ENCODE data around the gene CCDC80. TPM values are rescaled to one million over a fixed set of nuclear protein-coding genes. Genes with fewer than 3 reads are reported as not detected.
"Not testable (repeated sequence)": the region's sequence is repeated elsewhere in the genome, so short reads cannot be mapped to it uniquely, and the experiment has no call there.

The CCDC80 gene
- total RNA-seq, 1 donor from 2014 or later = 0.86 TPM

GRCh38 chr3:112579232-112579631 lies 61.7 kb downstream of the CCDC80 start:
- Mint-ChIP-seq H3K27me3 (ENCODE audit: unreplicated experiment) (no peaks in the 10 kb centered on the region), H3K27ac (ENCODE audit: unreplicated experiment) (no peak overlapping the region), H3K4me1 (ENCODE audit: low read depth, unreplicated experiment) (no peaks in the 10 kb centered on the region), H3K36me3 (ENCODE audit: unreplicated experiment) (no peaks in the 10 kb centered on the region), H3K9me3 (ENCODE audit: unreplicated experiment) (no peaks in the 10 kb centered on the region), H3K4me3 (ENCODE audit: unreplicated experiment) (no peak overlapping the region)
- no peak for TF ChIP-seq CTCF (IDR thresholded peaks at IDR 0.05; ENCODE audit: partially characterized antibody, unreplicated experiment)
- no peak for DNase-seq

- H3K27ac Mint-ChIP-seq (ENCODE audit: unreplicated experiment) = no peak overlapping the region
- no peak for TF ChIP-seq CTCF (IDR thresholded peaks at IDR 0.05; ENCODE audit: partially characterized antibody, unreplicated experiment)
Measured at GRCh38 chr3:112572701-112573100, 68.2 kb downstream of the CCDC80 start.

GRCh38 chr3:112569265-112569664 lies 71.7 kb downstream of the CCDC80 start:
- peaks cover 6% of the 10 kb centered on the region for H3K36me3 Mint-ChIP-seq (ENCODE audit: unreplicated experiment)
- no peaks in the 10 kb centered on the region for H3K9me3 Mint-ChIP-seq (ENCODE audit: unreplicated experiment)
- no peak overlapping the region for H3K27ac Mint-ChIP-seq (ENCODE audit: unreplicated experiment)
- no peak for DNase-seq
- no peaks in the 10 kb centered on the region for H3K4me1 Mint-ChIP-seq (ENCODE audit: low read depth, unreplicated experiment)
- no peak overlapping the region for H3K4me3 Mint-ChIP-seq (ENCODE audit: unreplicated experiment)
- H3K27me3 Mint-ChIP-seq (ENCODE audit: unreplicated experiment) = no peaks in the 10 kb centered on the region
- TF ChIP-seq CTCF (IDR thresholded peaks at IDR 0.05; ENCODE audit: partially characterized antibody, unreplicated experiment) = no peak

More at GRCh38 chr3:112572701-112573100, 68.2 kb downstream of the CCDC80 start:
- H3K36me3 Mint-ChIP-seq (ENCODE audit: unreplicated experiment) = no peaks in the 10 kb centered on the region
- H3K4me3 Mint-ChIP-seq (ENCODE audit: unreplicated experiment) = no peak overlapping the region
- no peaks in the 10 kb centered on the region for H3K9me3 Mint-ChIP-seq (ENCODE audit: unreplicated experiment)
- no peaks in the 10 kb centered on the region for H3K4me1 Mint-ChIP-seq (ENCODE audit: low read depth, unreplicated experiment)
- no peak for DNase-seq
- no peaks in the 10 kb centered on the region for H3K27me3 Mint-ChIP-seq (ENCODE audit: unreplicated experiment)

- H3K27ac Mint-ChIP-seq (ENCODE audit: unreplicated experiment) = no peak overlapping the region
- no peak for DNase-seq
- no peaks in the 10 kb centered on the region for H3K9me3 Mint-ChIP-seq (ENCODE audit: unreplicated experiment)
- peaks cover 6% of the 10 kb centered on the region for H3K36me3 Mint-ChIP-seq (ENCODE audit: unreplicated experiment)
- no peak for TF ChIP-seq CTCF (IDR thresholded peaks at IDR 0.05; ENCODE audit: partially characterized antibody, unreplicated experiment)
- peaks cover 3% of the 10 kb centered on the region for H3K4me1 Mint-ChIP-seq (ENCODE audit: low read depth, unreplicated experiment)
- H3K27me3 Mint-ChIP-seq (ENCODE audit: unreplicated experiment) = no peaks in the 10 kb centered on the region
- H3K4me3 Mint-ChIP-seq (ENCODE audit: unreplicated experiment) = no peak overlapping the region
Measured at GRCh38 chr3:112568642-112569041, 72.3 kb downstream of the CCDC80 start.

GRCh38 chr3:112564940-112565305 lies 76.0 kb downstream of the CCDC80 start:
- peaks cover 8% of the 10 kb centered on the region for H3K9me3 Mint-ChIP-seq (ENCODE audit: unreplicated experiment)
- H3K4me1 Mint-ChIP-seq (ENCODE audit: low read depth, unreplicated experiment) = peaks cover 9% of the 10 kb centered on the region
- no peak for TF ChIP-seq CTCF (IDR thresholded peaks at IDR 0.05; ENCODE audit: partially characterized antibody, unreplicated experiment)
- H3K36me3 Mint-ChIP-seq (ENCODE audit: unreplicated experiment) = peaks cover 6% of the 10 kb centered on the region
- DNase-seq = no peak
- H3K4me3 Mint-ChIP-seq (ENCODE audit: unreplicated experiment) = no peak overlapping the region
- peaks cover 2% of the 10 kb centered on the region for H3K27me3 Mint-ChIP-seq (ENCODE audit: unreplicated experiment)
- no peak overlapping the region for H3K27ac Mint-ChIP-seq (ENCODE audit: unreplicated experiment)

GRCh38 chr3:112564247-112564939 lies 76.5 kb downstream of the CCDC80 start:
- peaks cover 12% of the 10 kb centered on the region for H3K4me1 Mint-ChIP-seq (ENCODE audit: low read depth, unreplicated experiment)
- not testable (repeated sequence) for H3K27ac Mint-ChIP-seq (ENCODE audit: unreplicated experiment); H3K9me3 Mint-ChIP-seq (ENCODE audit: unreplicated experiment); H3K36me3 Mint-ChIP-seq (ENCODE audit: unreplicated experiment); H3K4me3 Mint-ChIP-seq (ENCODE audit: unreplicated experiment); H3K27me3 Mint-ChIP-seq (ENCODE audit: unreplicated experiment); DNase-seq
